H9 (cell line): ENCODE measurements around the gene OTOGL. TPM values are rescaled to one million over a fixed set of nuclear protein-coding genes. Genes with fewer than 3 reads are reported as not detected.

ENCODE experiments used
- DNase-seq: peaks from one replicate; pipeline ENCODE4 v3.0.0-alpha.2; 2017
- H2AFZ ChIP-seq: one replicate; pipeline ENCODE4 v1.6.1; 2013; ENCODE audit warnings: mild to moderate bottlenecking, low read length, control low read depth, moderate library complexity
- H2AK5ac ChIP-seq: 2 replicates; pipeline ENCODE4 v1.6.1; 2013; ENCODE audit warnings: low read length, control low read depth, mixed read lengths; ENCODE audit not compliant: insufficient read length
- H2BK120ac ChIP-seq: one replicate; pipeline ENCODE4 v1.6.1; 2013; ENCODE audit warnings: low read depth, mild to moderate bottlenecking, low read length, control low read depth, inconsistent platforms; ENCODE audit not compliant: poor library complexity, severe bottlenecking
- H2BK12ac ChIP-seq: 2 replicates; pipeline ENCODE4 v1.6.1; 2013; ENCODE audit warnings: low read length, control low read depth, mixed read lengths, low read depth; ENCODE audit not compliant: insufficient read length
- H2BK15ac ChIP-seq: 2 replicates; pipeline ENCODE4 v1.6.1; 2013; ENCODE audit warnings: low read depth, low read length, control low read depth
- H2BK20ac ChIP-seq: one replicate; pipeline ENCODE4 v1.6.1; 2013; ENCODE audit warnings: low read depth, mild to moderate bottlenecking, low read length, control low read depth, inconsistent platforms; ENCODE audit not compliant: poor library complexity, severe bottlenecking
- H2BK5ac ChIP-seq: 2 replicates; pipeline ENCODE4 v1.6.1; 2013; ENCODE audit warnings: low read length, control low read depth, mixed read lengths; ENCODE audit not compliant: insufficient read length
- H3K14ac ChIP-seq: 2 replicates; pipeline ENCODE4 v1.6.1; 2013; ENCODE audit warnings: low read length, control low read depth; ENCODE audit not compliant: insufficient read depth
- H3K18ac ChIP-seq: 2 replicates; pipeline ENCODE4 v1.6.1; 2013; ENCODE audit warnings: low read depth, mild to moderate bottlenecking, mixed read lengths, low read length, control low read depth; ENCODE audit not compliant: insufficient read length
- H3K23ac ChIP-seq: 2 replicates; pipeline ENCODE4 v1.6.1; 2013; ENCODE audit warnings: low read length, control low read depth, mixed read lengths, low read depth; ENCODE audit not compliant: insufficient read length
- H3K23me2 ChIP-seq: 2 replicates; pipeline ENCODE4 v1.6.1; 2013; ENCODE audit warnings: low read depth, mild to moderate bottlenecking, mixed read lengths, low read length, control low read depth; ENCODE audit not compliant: insufficient read length, poor library complexity, severe bottlenecking
- H3K27ac ChIP-seq: 2 replicates; pipeline ENCODE4 v1.5.1; 2013; ENCODE audit warnings: low read length, control low read depth, mixed read lengths, low read depth; ENCODE audit not compliant: insufficient read length
- H3K27me3 ChIP-seq: 2 replicates; pipeline ENCODE4 v1.6.1; 2013; ENCODE audit warnings: low read length, control low read depth, inconsistent platforms; ENCODE audit not compliant: insufficient read depth
- H3K4ac ChIP-seq: 2 replicates; pipeline ENCODE4 v1.6.1; 2013; ENCODE audit warnings: low read depth, mild to moderate bottlenecking, control low read depth, inconsistent platforms, low read length, moderate library complexity
- H3K4me1 ChIP-seq: 2 replicates; pipeline ENCODE4 v1.6.1; 2013; ENCODE audit warnings: low read length, control low read depth, inconsistent platforms; ENCODE audit not compliant: insufficient read depth
- H3K4me2 ChIP-seq: 2 replicates; pipeline ENCODE4 v1.6.1; 2013; ENCODE audit warnings: low read length, control low read depth, mixed read lengths; ENCODE audit not compliant: insufficient read length, insufficient read depth
- H3K56ac ChIP-seq: 2 replicates; pipeline ENCODE4 v1.6.1; 2013; ENCODE audit warnings: low read depth, mild to moderate bottlenecking, mixed read lengths, low read length, control low read depth; ENCODE audit not compliant: insufficient read length
- H3K79me1 ChIP-seq: 2 replicates; pipeline ENCODE4 v1.6.1; 2013; ENCODE audit warnings: low read depth, mild to moderate bottlenecking, moderate library complexity, low read length, control low read depth, inconsistent platforms; ENCODE audit not compliant: insufficient read depth, poor library complexity, severe bottlenecking
- H3K79me2 ChIP-seq: 2 replicates; pipeline ENCODE4 v1.6.1; 2013; ENCODE audit warnings: low read length, control low read depth, inconsistent platforms; ENCODE audit not compliant: insufficient read depth
- H3K9ac ChIP-seq: 2 replicates; pipeline ENCODE4 v1.6.1; 2013; ENCODE audit warnings: low read length, control low read depth, mixed read lengths; ENCODE audit not compliant: insufficient read length; ENCODE audit errors: extremely low read depth
- H3K9me3 ChIP-seq: one replicate; pipeline ENCODE4 v1.6.1; 2013; ENCODE audit warnings: low read depth, low read length, inconsistent platforms; ENCODE audit not compliant: control insufficient read depth
- H3T11ph ChIP-seq: one replicate; pipeline ENCODE4 v1.6.1; 2013; ENCODE audit warnings: mild to moderate bottlenecking, low read length, control low read depth, inconsistent platforms
- H4K20me1 ChIP-seq: one replicate; pipeline ENCODE4 v1.6.1; 2013; ENCODE audit not compliant: control insufficient read depth, insufficient read length, insufficient read depth
- H4K5ac ChIP-seq: 2 replicates; pipeline ENCODE4 v1.6.1; 2013; ENCODE audit warnings: low read depth, mild to moderate bottlenecking, mixed read lengths, low read length, control low read depth; ENCODE audit not compliant: insufficient read length
- H4K8ac ChIP-seq: replicated peaks from 2 replicates; pipeline ENCODE4 v1.6.1; 2013; ENCODE audit warnings: low read length, control low read depth, mixed read lengths, low read depth; ENCODE audit not compliant: insufficient read length
- H4K91ac ChIP-seq: 2 replicates; pipeline ENCODE4 v1.6.1; 2013; ENCODE audit warnings: low read depth, mild to moderate bottlenecking, moderate library complexity, mixed read lengths, low read length, control low read depth; ENCODE audit not compliant: insufficient read length
- H3K27ac Mint-ChIP-seq, 3 experiments: 2 replicates in 2 of 3; 3 replicates in 1 of 3; pipeline ENCODE4 v1.8.0; 2020 to 2021; ENCODE audit warnings: mixed read lengths in 3 of 3, mild to moderate bottlenecking in 1 of 3, moderate library complexity in 1 of 3
- H3K27me3 Mint-ChIP-seq: 2 replicates; pipeline ENCODE4 v1.8.0; 2021; ENCODE audit warnings: low read depth, mild to moderate bottlenecking, moderate library complexity, mixed read lengths
- H3K36me3 Mint-ChIP-seq, 3 experiments: 2 replicates in 2 of 3; 3 replicates in 1 of 3; pipeline ENCODE4 v1.8.0; 2020 to 2021; ENCODE audit warnings: low read depth in 3 of 3, mixed read lengths in 3 of 3; ENCODE audit not compliant: insufficient read depth in 1 of 3
- H3K4me1 Mint-ChIP-seq, 2 experiments: 2 replicates each; pipeline ENCODE4 v1.8.0; 2020; ENCODE audit warnings: mixed read lengths in 2 of 2
- H3K4me3 Mint-ChIP-seq, 2 experiments: 2 replicates in 1 of 2; 3 replicates in 1 of 2; pipeline ENCODE4 v1.8.0; 2020 to 2021; ENCODE audit warnings: mild to moderate bottlenecking in 2 of 2, mixed read lengths in 2 of 2, moderate library complexity in 1 of 2
- H3K9me3 Mint-ChIP-seq, 2 experiments: 2 replicates in 1 of 2; 3 replicates in 1 of 2; pipeline ENCODE4 v1.8.0; 2020; ENCODE audit warnings: mild to moderate bottlenecking in 2 of 2, mixed read lengths in 2 of 2, moderate library complexity in 1 of 2
- CTCF ChIP-seq: fragments of 200-600 bp; sonication (generic); conservative IDR thresholded peaks from 3 replicates; pipeline ENCODE4 v1.8.0; 2021; ENCODE audit warnings: antibody characterized with exemption, mild to moderate bottlenecking
- WGBS: extraction: QIAGEN DNeasy Blood & Tissue Kit; methylation state at CpG from one replicate; pipeline ENCODE4 v1.1.7; 2013; ENCODE audit warnings: missing lambda C conversion rate, low lambda C conversion rate, mixed read lengths; ENCODE audit not compliant: insufficient read length; ENCODE audit errors: extremely low coverage; 5-methylcytosine and 5-hydroxymethylcytosine counted together
- total RNA-seq: library from RNA; stranded (reverse); gene quantifications from 2 replicates; pipeline ENCODE4 v1.2.1, GENCODE V29; 2021

Gene OTOGL
- total RNA-seq, 1 experiment from 2014 or later, result 0.11 TPM

- no peak overlapping the region for H3K27ac ChIP-seq
- TF ChIP-seq CTCF, result no peak
- H3K23ac ChIP-seq, result no peak overlapping the region
- H3K4me2 ChIP-seq, result no peak overlapping the region
- H2BK12ac ChIP-seq, result no peak overlapping the region
- H3K27me3 ChIP-seq, result no peaks in the 10 kb centered on the region
- no peaks in the 10 kb centered on the region for H3K23me2 ChIP-seq
- no peak overlapping the region for H3K18ac ChIP-seq
- no peak overlapping the region for H2AK5ac ChIP-seq
- DNase-seq, result no peak
- H3K4ac ChIP-seq, result no peak overlapping the region
- no peak overlapping the region for H4K5ac ChIP-seq
- H2BK15ac ChIP-seq, result no peak overlapping the region
- Mint-ChIP-seq H3K27ac (no peak overlapping the region), H3K36me3 (no peaks in the 10 kb centered on the region), H3K9me3 (no peaks in the 10 kb centered on the region; a peak in 1 of 5 replicates), H3K27me3 (no peaks in the 10 kb centered on the region), H3K4me3 (no peak overlapping the region), H3K4me1 (peaks cover 9 to 16% of the 10 kb centered on the region in 2 experiments)
- WGBS, result no CpG with 5 or more reads among the region's 2 CpGs
- no peak overlapping the region for H3K9ac ChIP-seq
- no peaks in the 10 kb centered on the region for H3K9me3 ChIP-seq
- no peak overlapping the region for H4K8ac ChIP-seq
- no peaks in the 10 kb centered on the region for H4K20me1 ChIP-seq
- H2BK20ac ChIP-seq, result no peak overlapping the region
- no peak overlapping the region for H4K91ac ChIP-seq
- no peak overlapping the region for H3T11ph ChIP-seq
- H2AFZ ChIP-seq, result no peak overlapping the region
- no peak overlapping the region for H2BK120ac ChIP-seq
- H3K79me2 ChIP-seq, result no peaks in the 10 kb centered on the region
- H3K56ac ChIP-seq, result no peak overlapping the region
- H3K14ac ChIP-seq, result no peak overlapping the region
- no peak overlapping the region for H2BK5ac ChIP-seq
- H3K4me1 ChIP-seq, result no peaks in the 10 kb centered on the region
- no peaks in the 10 kb centered on the region for H3K79me1 ChIP-seq
Observed at GRCh38 chr12:80175307-80175930, 76.1 kb downstream of the OTOGL start.
